Transverse colon (tissue), 4 donors: ENCODE measurements around the gene ANO7. TPM values are rescaled to one million over a fixed set of nuclear protein-coding genes. Genes with fewer than 3 reads are reported as not detected.

Experiments used
- DNase-seq: peaks from one replicate; pipeline ENCODE4 v3.0.0-alpha.2; 2019
- H3K27ac ChIP-seq, 4 donors: fragments of 200-600 bp; sonication (generic); 2 replicates each; pipeline ENCODE4 v1.5.1; 2016 to 2018; ENCODE audit warnings: inconsistent platforms in 4 of 4
- H3K27me3 ChIP-seq: fragments of 200-600 bp; sonication (generic); 2 replicates; pipeline ENCODE4 v1.5.1; 2017; ENCODE audit warnings: inconsistent platforms
- H3K36me3 ChIP-seq, 4 donors: fragments of 200-600 bp; sonication (generic); 2 replicates each; pipeline ENCODE4 v1.5.1; 2017 to 2019; ENCODE audit warnings: inconsistent platforms in 4 of 4
- H3K4me1 ChIP-seq, 4 donors: fragments of 200-600 bp; sonication (generic); 2 replicates each; pipeline ENCODE4 v1.5.1; 2017 to 2020; ENCODE audit warnings: inconsistent platforms in 4 of 4
- H3K4me3 ChIP-seq, 4 donors: fragments of 200-600 bp; sonication (generic); 1 replicate in 1 of 4; 2 replicates in 3 of 4; pipeline versions ENCODE4 v1.5.1 to v1.6.1; 2017 to 2019; ENCODE audit warnings: inconsistent platforms in 4 of 4
- H3K9me3 ChIP-seq, 2 donors: fragments of 200-600 bp; sonication (generic); 2 replicates each; pipeline ENCODE4 v1.5.1; 2017 to 2019; ENCODE audit warnings: inconsistent platforms in 2 of 2
- EP300 ChIP-seq: sonication (generic); formaldehyde crosslinking; IDR thresholded peaks from one replicate; pipeline ENCODE4 v1.6.1; 2017; ENCODE audit warnings: antibody characterized with exemption, low read depth
- POLR2A ChIP-seq: fragments of 450-650 bp; IDR thresholded peaks from one replicate; pipeline ENCODE4 v1.6.1; 2016; ENCODE audit warnings: antibody characterized with exemption, mild to moderate bottlenecking, moderate library complexity
- POLR2AphosphoS5 ChIP-seq, 3 donors: sonication (generic); formaldehyde crosslinking; IDR thresholded peaks; one replicate each; pipeline ENCODE4 v1.6.1; 2016; ENCODE audit warnings: antibody characterized with exemption in 3 of 3
- WGBS, 2 donors: methylation state at CpG; one replicate each; pipeline ENCODE4 v1.1.5; 2018; ENCODE audit warnings: low coverage in 1 of 2; 5-methylcytosine and 5-hydroxymethylcytosine counted together
- in situ Hi-C, 4 donors: fragments of 200-750 bp; cut with MboI; loops; one replicate each; pipeline versions ENCODE4 v1.15.0 to v1.15.1; 2017; ENCODE audit warnings: low sequenced_read_pairs in 3 of 4, low pct_ligation_motif_present in 1 of 4, low pct_unique_long_range_greater_than_20kb in 1 of 4
- intact Hi-C: fragments of 100-400 bp; cut with DNase I; formaldehyde crosslinking; loops from one replicate; pipeline ENCODE4 v1.15.1; 2023; ENCODE audit warnings: low total_unique reads
- total RNA-seq, 4 donors: library from RNA; depleted of rRNA; stranded (reverse); fragments of >200 nt; gene quantifications; one replicate each; pipeline ENCODE4 v1.1.0, GENCODE V29; 2016
- TF ChIP-seq, protein P1 (sequence below), 5 experiments: fragments of 200-600 bp in 3 of 5; fragments of 450-650 bp in 2 of 5; sonication (generic) in 3 of 5; IDR thresholded peaks; 1 replicate in 2 of 5; 2 replicates in 3 of 5; pipeline ENCODE4 v1.5.1; 2016 to 2017; ENCODE audit warnings: antibody characterized with exemption in 5 of 5, inconsistent platforms in 3 of 5, mild to moderate bottlenecking in 2 of 5, moderate library complexity in 1 of 5

Gene ANO7
- total RNA-seq, 4 donors from 2014 or later = 37.2 to 202 (median 71.0) TPM

DNA sequence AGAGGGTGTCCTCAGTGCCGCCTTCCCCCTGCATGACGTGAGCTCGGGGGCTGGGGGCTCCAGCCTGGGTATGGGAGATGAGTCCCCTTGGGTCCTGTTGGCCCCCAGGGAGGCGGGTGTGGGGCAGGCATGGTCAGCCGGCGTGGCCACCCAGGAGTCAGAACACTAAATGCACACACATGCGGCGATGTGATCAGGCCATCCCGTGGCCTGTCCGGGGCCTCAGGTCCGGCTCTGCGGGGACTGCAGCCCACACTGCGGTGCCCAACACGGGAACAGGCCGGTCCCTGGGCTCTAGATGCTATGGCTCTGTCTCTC is 13.8 kb downstream of the ANO7 start:
- no peaks in the 10 kb centered on the region for H3K9me3 ChIP-seq
- intact Hi-C loops = no loop called here
- 90% methylated on average over 15 of the region's 15 CpGs; no CpG with 5 or more reads in 1 of the 2 donors for WGBS, 2 donors
- DNase-seq = no peak
- no peaks in the 10 kb centered on the region for H3K36me3 ChIP-seq
- no peak overlapping the region for H3K4me3 ChIP-seq
- TF ChIP-seq EP300 (no peak), POLR2A (no peak), POLR2AphosphoS5 (IDR thresholded peaks at IDR 0.05) (no peak)
- TF ChIP-seq, protein P1, sequence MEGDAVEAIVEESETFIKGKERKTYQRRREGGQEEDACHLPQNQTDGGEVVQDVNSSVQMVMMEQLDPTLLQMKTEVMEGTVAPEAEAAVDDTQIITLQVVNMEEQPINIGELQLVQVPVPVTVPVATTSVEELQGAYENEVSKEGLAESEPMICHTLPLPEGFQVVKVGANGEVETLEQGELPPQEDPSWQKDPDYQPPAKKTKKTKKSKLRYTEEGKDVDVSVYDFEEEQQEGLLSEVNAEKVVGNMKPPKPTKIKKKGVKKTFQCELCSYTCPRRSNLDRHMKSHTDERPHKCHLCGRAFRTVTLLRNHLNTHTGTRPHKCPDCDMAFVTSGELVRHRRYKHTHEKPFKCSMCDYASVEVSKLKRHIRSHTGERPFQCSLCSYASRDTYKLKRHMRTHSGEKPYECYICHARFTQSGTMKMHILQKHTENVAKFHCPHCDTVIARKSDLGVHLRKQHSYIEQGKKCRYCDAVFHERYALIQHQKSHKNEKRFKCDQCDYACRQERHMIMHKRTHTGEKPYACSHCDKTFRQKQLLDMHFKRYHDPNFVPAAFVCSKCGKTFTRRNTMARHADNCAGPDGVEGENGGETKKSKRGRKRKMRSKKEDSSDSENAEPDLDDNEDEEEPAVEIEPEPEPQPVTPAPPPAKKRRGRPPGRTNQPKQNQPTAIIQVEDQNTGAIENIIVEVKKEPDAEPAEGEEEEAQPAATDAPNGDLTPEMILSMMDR (IDR thresholded peaks at IDR 0.05) = no peak
- H3K4me1 ChIP-seq = no peaks in the 10 kb centered on the region
- H3K27me3 ChIP-seq = no peaks in the 10 kb centered on the region
- no peak overlapping the region for H3K27ac ChIP-seq
- in situ Hi-C loops = no loop called here

DNA sequence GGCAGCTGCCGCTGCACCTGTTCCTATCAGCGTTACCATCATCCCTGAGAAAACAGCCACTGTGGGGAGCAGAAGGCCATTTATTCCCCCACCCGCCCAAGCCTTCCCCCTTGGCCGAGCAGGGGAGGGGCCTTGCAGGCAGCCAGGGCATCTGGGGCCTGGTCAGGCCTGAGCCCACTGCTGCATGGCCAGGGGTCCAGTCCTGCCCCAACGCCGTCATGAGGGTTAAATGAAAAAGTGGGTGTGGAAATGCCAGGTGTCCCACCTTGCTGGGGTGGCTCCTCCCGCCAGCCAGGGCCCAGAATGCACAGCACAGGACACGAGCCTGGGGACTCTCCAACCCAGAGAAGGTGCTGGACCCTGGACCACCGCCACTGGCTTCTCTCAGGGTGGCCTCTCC is 14.2 kb downstream of the ANO7 start:
- Histone ChIP-seq H3K4me1 (no peaks in the 10 kb centered on the region), H3K36me3 (no peaks in the 10 kb centered on the region), H3K4me3 (no peak overlapping the region), H3K27ac (no peak overlapping the region), H3K27me3 (no peaks in the 10 kb centered on the region), H3K9me3 (no peaks in the 10 kb centered on the region)
- DNase-seq = no peak
- in situ Hi-C loops = no loop called here
- TF ChIP-seq, protein P1 (IDR thresholded peaks at IDR 0.05) = no peak
- no peak for TF ChIP-seq POLR2A
- no peak for TF ChIP-seq EP300
- TF ChIP-seq POLR2AphosphoS5 (IDR thresholded peaks at IDR 0.05) = no peak
- WGBS, 2 donors = 85% methylated on average over 9 of the region's 9 CpGs; no CpG with 5 or more reads in 1 of the 2 donors
- intact Hi-C loops = no loop called here

DNA sequence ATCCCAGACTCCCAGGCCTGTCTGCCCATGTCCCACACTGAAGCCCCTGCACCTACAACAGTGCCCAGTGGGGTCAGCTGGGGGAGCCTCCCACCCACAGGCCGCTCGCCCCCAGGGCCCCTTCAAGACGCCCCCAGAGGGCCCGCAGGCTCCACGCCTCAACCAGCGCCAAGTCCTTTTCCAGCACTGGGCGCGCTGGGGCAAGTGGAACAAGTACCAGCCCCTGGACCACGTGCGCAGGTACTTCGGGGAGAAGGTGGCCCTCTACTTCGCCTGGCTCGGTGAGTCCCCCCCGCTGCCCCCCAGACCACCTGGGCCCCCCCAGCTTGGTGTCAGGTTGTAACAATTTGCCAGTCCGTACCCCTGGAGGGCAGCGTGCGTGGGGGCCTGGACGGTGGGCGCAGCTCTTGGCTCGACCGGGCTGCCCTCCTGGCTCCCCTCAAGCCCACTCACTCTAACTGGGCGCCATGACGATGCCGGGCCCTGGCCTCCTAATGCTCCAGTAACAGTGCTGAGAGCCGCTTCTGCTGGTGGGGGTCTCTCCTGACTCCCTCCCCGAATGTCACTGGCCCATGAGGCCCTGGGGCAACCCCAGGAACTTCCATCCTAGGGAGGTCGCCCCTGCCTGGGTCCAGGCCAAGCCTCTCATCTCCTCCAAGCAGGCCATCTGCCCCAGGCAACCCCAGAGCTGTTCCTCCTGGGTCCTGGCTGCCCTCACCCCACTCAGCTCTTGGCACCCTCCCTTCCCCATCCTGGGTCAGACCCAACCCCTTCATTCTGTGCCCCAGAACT is 14.9 kb downstream of the ANO7 start:
- Histone ChIP-seq H3K27me3 (no peaks in the 10 kb centered on the region), H3K27ac (no peak overlapping the region), H3K4me3 (no peak overlapping the region), H3K4me1 (no peaks in the 10 kb centered on the region), H3K36me3 (no peaks in the 10 kb centered on the region), H3K9me3 (no peaks in the 10 kb centered on the region)
- no peak for DNase-seq
- 93% methylated on average over 24 of the region's 27 CpGs; no CpG with 5 or more reads in 1 of the 2 donors for WGBS, 2 donors
- TF ChIP-seq, protein P1 (IDR thresholded peaks at IDR 0.05) = no peak
- TF ChIP-seq POLR2AphosphoS5 (IDR thresholded peaks at IDR 0.05) = no peak
- no peak for TF ChIP-seq EP300
- no peak for TF ChIP-seq POLR2A
- in situ Hi-C loops (no loop called here), intact Hi-C loops (no loop called here)

DNA sequence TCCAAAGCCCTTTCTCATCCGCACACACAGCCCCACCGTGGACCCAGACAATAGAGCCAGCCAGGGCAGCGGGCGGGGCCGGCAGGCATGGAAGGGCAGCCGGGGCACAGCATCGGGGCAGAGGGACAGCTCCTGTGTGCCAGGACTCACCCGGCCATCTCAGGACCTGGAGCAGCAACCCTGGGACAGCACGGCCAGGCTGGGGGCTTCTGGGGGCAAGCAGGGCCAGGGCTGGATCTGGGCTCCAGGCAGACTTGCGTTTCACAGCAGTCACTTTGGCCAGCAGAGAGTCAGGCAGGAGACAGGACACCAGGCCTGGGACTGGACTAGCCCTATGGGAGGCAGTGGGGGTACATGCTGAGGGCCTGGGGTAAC is 15.5 kb downstream of the ANO7 start:
- no peak overlapping the region for H3K4me3 ChIP-seq
- H3K9me3 ChIP-seq = no peaks in the 10 kb centered on the region
- no peaks in the 10 kb centered on the region for H3K36me3 ChIP-seq
- H3K27ac ChIP-seq = no peak overlapping the region
- TF ChIP-seq POLR2AphosphoS5 (IDR thresholded peaks at IDR 0.05) = no peak
- TF ChIP-seq, protein P1 (IDR thresholded peaks at IDR 0.05) = no peak
- TF ChIP-seq EP300 = no peak
- TF ChIP-seq POLR2A = no peak
- DNase-seq = no peak
- no peaks in the 10 kb centered on the region for H3K4me1 ChIP-seq
- no peaks in the 10 kb centered on the region for H3K27me3 ChIP-seq
- intact Hi-C loops (no loop called here), in situ Hi-C loops (no loop called here)
- WGBS, 2 donors = 82% methylated on average over 10 of the region's 10 CpGs; no CpG with 5 or more reads in 1 of the 2 donors
